Skeletal muscle satellite cell (primary cell): ENCODE results near the gene ATMIN.

Source experiments
- H3K27me3 ChIP-seq: 2 replicates; pipeline ENCODE4 v1.7.0; 2013; ENCODE audit warnings: low read length; ENCODE audit not compliant: control insufficient read depth, insufficient read depth
- H3K36me3 ChIP-seq: 2 replicates; pipeline ENCODE4 v1.7.0; 2013; ENCODE audit warnings: mild to moderate bottlenecking, control low read depth, low read length; ENCODE audit not compliant: insufficient read depth
- H3K4me1 ChIP-seq: 2 replicates; pipeline ENCODE4 v1.7.0; 2013; ENCODE audit warnings: low read length; ENCODE audit not compliant: control insufficient read depth, insufficient read depth
- H3K4me2 ChIP-seq: 2 replicates; pipeline ENCODE4 v1.7.0; 2013; ENCODE audit warnings: mild to moderate bottlenecking, low read length
- H3K4me3 ChIP-seq: 2 replicates; pipeline ENCODE4 v1.7.0; 2013; ENCODE audit warnings: low read length
- H3K9ac ChIP-seq: 2 replicates; pipeline ENCODE4 v1.7.0; 2013; ENCODE audit warnings: mild to moderate bottlenecking, low read depth, low read length, moderate library complexity
- H3K9me3 ChIP-seq: replicated peaks from 2 replicates; pipeline ENCODE4 v1.7.0; 2013; ENCODE audit warnings: mild to moderate bottlenecking, control low read depth, low read length

Gene ATMIN

GRCh38 chr16:81040131-81040530, 4.5 kb downstream of the ATMIN start:
- Histone ChIP-seq H3K4me3 (no peak overlapping the region), H3K27me3 (no peaks in the 10 kb centered on the region), H3K9ac (no peak overlapping the region), H3K4me1 (peaks cover 9% of the 10 kb centered on the region), H3K36me3 (peaks cover 39% of the 10 kb centered on the region), H3K9me3 (no peaks in the 10 kb centered on the region), H3K4me2 (no peak overlapping the region)

GRCh38 chr16:81040842-81041241, 5.2 kb downstream of the ATMIN start:
- Histone ChIP-seq H3K36me3 (peaks cover 43% of the 10 kb centered on the region), H3K27me3 (no peaks in the 10 kb centered on the region), H3K4me2 (no peak overlapping the region), H3K4me3 (no peak overlapping the region), H3K9ac (no peak overlapping the region), H3K4me1 (peaks cover 9% of the 10 kb centered on the region), H3K9me3 (no peaks in the 10 kb centered on the region)

- Histone ChIP-seq H3K36me3 (peaks cover 43% of the 10 kb centered on the region), H3K9me3 (no peaks in the 10 kb centered on the region), H3K4me2 (no peak overlapping the region), H3K27me3 (no peaks in the 10 kb centered on the region), H3K4me3 (no peak overlapping the region), H3K4me1 (peaks cover 7% of the 10 kb centered on the region), H3K9ac (no peak overlapping the region)
Measured at GRCh38 chr16:81041696-81042095, 6.1 kb downstream of the ATMIN start.

- no peaks in the 10 kb centered on the region for H3K9me3 ChIP-seq
Measured at GRCh38 chr16:81042821-81043220, 7.2 kb downstream of the ATMIN start.

GRCh38 chr16:81053761-81054160, 18.1 kb downstream of the ATMIN start:
- no peak overlapping the region for H3K4me2 ChIP-seq
- H3K9me3 ChIP-seq: no peaks in the 10 kb centered on the region
- H3K36me3 ChIP-seq: no peaks in the 10 kb centered on the region
- H3K9ac ChIP-seq: no peak overlapping the region
- no peak overlapping the region for H3K4me3 ChIP-seq
- no peaks in the 10 kb centered on the region for H3K27me3 ChIP-seq
- H3K4me1 ChIP-seq: no peaks in the 10 kb centered on the region

More at GRCh38 chr16:81042821-81043220, 7.2 kb downstream of the ATMIN start:
- H3K4me3 ChIP-seq: no peak overlapping the region
- H3K4me2 ChIP-seq: no peak overlapping the region
- no peaks in the 10 kb centered on the region for H3K27me3 ChIP-seq
- H3K9ac ChIP-seq: no peak overlapping the region
- H3K36me3 ChIP-seq: peaks cover 43% of the 10 kb centered on the region
- H3K4me1 ChIP-seq: no peaks in the 10 kb centered on the region

- Histone ChIP-seq H3K27me3 (no peaks in the 10 kb centered on the region), H3K36me3 (no peaks in the 10 kb centered on the region), H3K4me2 (no peak overlapping the region), H3K9me3 (no peaks in the 10 kb centered on the region), H3K4me1 (peaks cover 4% of the 10 kb centered on the region), H3K9ac (no peak overlapping the region), H3K4me3 (no peak overlapping the region)
Measured at GRCh38 chr16:81060576-81061306, 25.1 kb downstream of the ATMIN start.

- H3K9me3 ChIP-seq: no peaks in the 10 kb centered on the region
- no peak overlapping the region for H3K9ac ChIP-seq
- H3K4me2 ChIP-seq: no peak overlapping the region
- no peaks in the 10 kb centered on the region for H3K27me3 ChIP-seq
- peaks cover 9% of the 10 kb centered on the region for H3K4me1 ChIP-seq
- H3K4me3 ChIP-seq: no peak overlapping the region
- H3K36me3 ChIP-seq: no peaks in the 10 kb centered on the region
Measured at GRCh38 chr16:81061307-81061640, 25.6 kb downstream of the ATMIN start.

GRCh38 chr16:81061871-81062608, 26.4 kb downstream of the ATMIN start:
- Histone ChIP-seq H3K9ac (no peak overlapping the region), H3K36me3 (no peaks in the 10 kb centered on the region), H3K4me3 (no peak overlapping the region), H3K9me3 (no peaks in the 10 kb centered on the region), H3K4me2 (no peak overlapping the region), H3K4me1 (peaks cover 17% of the 10 kb centered on the region), H3K27me3 (no peaks in the 10 kb centered on the region)

- peak overlapping the region; percentile 62 for H3K4me2 ChIP-seq
- H3K36me3 ChIP-seq: no peaks in the 10 kb centered on the region
- peaks cover 29% of the 10 kb centered on the region for H3K4me1 ChIP-seq
- peak overlapping the region; percentile 29 for H3K9ac ChIP-seq
- H3K27me3 ChIP-seq: no peaks in the 10 kb centered on the region
- no peak overlapping the region for H3K4me3 ChIP-seq
- H3K9me3 ChIP-seq: no peaks in the 10 kb centered on the region
Measured at GRCh38 chr16:81066681-81067080, 31.0 kb downstream of the ATMIN start.

GRCh38 chr16:81067166-81067565, 31.5 kb downstream of the ATMIN start:
- H3K4me1 ChIP-seq: peaks cover 34% of the 10 kb centered on the region
- H3K27me3 ChIP-seq: no peaks in the 10 kb centered on the region
- H3K4me3 ChIP-seq: no peak overlapping the region
- H3K9ac ChIP-seq: peak overlapping the region; percentile 29
- H3K36me3 ChIP-seq: no peaks in the 10 kb centered on the region
- H3K4me2 ChIP-seq: peak overlapping the region; percentile 62
- H3K9me3 ChIP-seq: no peaks in the 10 kb centered on the region

- Histone ChIP-seq H3K4me1 (peaks cover 34% of the 10 kb centered on the region), H3K9me3 (no peaks in the 10 kb centered on the region), H3K27me3 (no peaks in the 10 kb centered on the region), H3K4me3 (no peak overlapping the region), H3K4me2 (no peak overlapping the region), H3K36me3 (no peaks in the 10 kb centered on the region), H3K9ac (no peak overlapping the region)
Measured at GRCh38 chr16:81069063-81069462, 33.4 kb downstream of the ATMIN start.

- Histone ChIP-seq H3K9me3 (no peaks in the 10 kb centered on the region), H3K9ac (no peak overlapping the region), H3K4me2 (no peak overlapping the region), H3K36me3 (no peaks in the 10 kb centered on the region), H3K27me3 (no peaks in the 10 kb centered on the region), H3K4me3 (no peak overlapping the region), H3K4me1 (peaks cover 28% of the 10 kb centered on the region)
Measured at GRCh38 chr16:81070979-81071378, 35.3 kb downstream of the ATMIN start.
